Epithelial cell of esophagus (primary cell): Measurements from ENCODE around the gene OOSP2.

Experiments
- DNase-seq: peaks from one replicate; pipeline ENCODE4 v3.0.0; 2010; ENCODE audit warnings: low read depth
- H3K4me3 ChIP-seq: 2 replicates; pipeline ENCODE4 v1.5.1; 2011; ENCODE audit warnings: mild to moderate bottlenecking, low read length, control low read depth
- TF ChIP-seq, protein P1 (sequence below): IDR thresholded peaks from 2 replicates; pipeline ENCODE4 v1.5.1; 2011; ENCODE audit warnings: low read depth, mild to moderate bottlenecking, low read length, control low read depth, inconsistent platforms; ENCODE audit not compliant: insufficient read depth; ENCODE audit errors: missing control alignments

OOSP2 gene

DNA sequence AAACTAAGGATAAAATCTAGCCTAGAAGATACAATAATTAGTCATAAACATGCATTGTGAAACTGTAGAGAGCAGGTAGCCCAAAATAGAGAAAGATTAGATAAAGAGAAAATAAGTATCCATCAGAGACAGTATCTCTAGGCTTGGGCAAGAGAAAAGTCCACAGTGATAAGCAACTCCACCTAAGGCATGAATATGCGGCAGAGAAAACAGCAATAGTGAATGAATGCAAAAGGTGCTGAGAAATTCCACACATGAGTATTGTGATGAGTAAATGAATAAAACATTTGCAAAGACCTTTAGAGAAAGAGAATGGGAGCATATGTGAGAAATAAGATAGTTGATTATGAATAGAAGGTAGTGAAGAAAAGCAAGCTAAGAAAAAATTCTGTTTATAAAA lies 57.0 kb downstream of the OOSP2 start:
- no peak for DNase-seq
- TF ChIP-seq, protein P1, sequence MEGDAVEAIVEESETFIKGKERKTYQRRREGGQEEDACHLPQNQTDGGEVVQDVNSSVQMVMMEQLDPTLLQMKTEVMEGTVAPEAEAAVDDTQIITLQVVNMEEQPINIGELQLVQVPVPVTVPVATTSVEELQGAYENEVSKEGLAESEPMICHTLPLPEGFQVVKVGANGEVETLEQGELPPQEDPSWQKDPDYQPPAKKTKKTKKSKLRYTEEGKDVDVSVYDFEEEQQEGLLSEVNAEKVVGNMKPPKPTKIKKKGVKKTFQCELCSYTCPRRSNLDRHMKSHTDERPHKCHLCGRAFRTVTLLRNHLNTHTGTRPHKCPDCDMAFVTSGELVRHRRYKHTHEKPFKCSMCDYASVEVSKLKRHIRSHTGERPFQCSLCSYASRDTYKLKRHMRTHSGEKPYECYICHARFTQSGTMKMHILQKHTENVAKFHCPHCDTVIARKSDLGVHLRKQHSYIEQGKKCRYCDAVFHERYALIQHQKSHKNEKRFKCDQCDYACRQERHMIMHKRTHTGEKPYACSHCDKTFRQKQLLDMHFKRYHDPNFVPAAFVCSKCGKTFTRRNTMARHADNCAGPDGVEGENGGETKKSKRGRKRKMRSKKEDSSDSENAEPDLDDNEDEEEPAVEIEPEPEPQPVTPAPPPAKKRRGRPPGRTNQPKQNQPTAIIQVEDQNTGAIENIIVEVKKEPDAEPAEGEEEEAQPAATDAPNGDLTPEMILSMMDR, result no peak
- no peak overlapping the region for H3K4me3 ChIP-seq
